DND-41 (cell line): ENCODE measurements around the gene SAMD11.

Experiments used
- ATAC-seq: fragments of 200-7000 bp; cut with Tn5 transposase; 3 replicates; pipeline ENCODE4 v1.9.1; 2021; ENCODE audit warnings: low read depth; ENCODE audit not compliant: insufficient read depth
- DNase-seq: peaks from one replicate; pipeline ENCODE4 v3.0.0-alpha.2; 2020
- H2AFZ ChIP-seq: 2 replicates; pipeline ENCODE4 v1.6.0; 2012; ENCODE audit warnings: low read depth, low read length
- H3K27ac ChIP-seq: 2 replicates; pipeline ENCODE4 v1.5.1; 2012; ENCODE audit warnings: low read length, inconsistent platforms
- H3K27me3 ChIP-seq: fragments of 200-600 bp; sonication (generic); 2 replicates; pipeline ENCODE4 v1.6.0; 2012; ENCODE audit warnings: low read length, mild to moderate bottlenecking, inconsistent platforms; ENCODE audit not compliant: insufficient read depth, poor library complexity
- H3K36me3 ChIP-seq: 2 replicates; pipeline ENCODE4 v1.5.1; 2012; ENCODE audit warnings: low read length, inconsistent platforms; ENCODE audit not compliant: insufficient read depth
- H3K4me1 ChIP-seq: 2 replicates; pipeline ENCODE4 v1.5.1; 2012; ENCODE audit warnings: mild to moderate bottlenecking, low read length; ENCODE audit not compliant: insufficient read depth
- H3K4me2 ChIP-seq: 2 replicates; pipeline ENCODE4 v1.6.0; 2012; ENCODE audit warnings: mild to moderate bottlenecking, moderate library complexity, low read length, inconsistent platforms; ENCODE audit not compliant: insufficient read depth
- H3K4me3 ChIP-seq, 2 experiments: fragments of 200-600 bp in 1 of 2; shearing (Covaris generic) in 1 of 2; 2 replicates each; pipeline ENCODE4 v1.5.1; 2012 to 2016; ENCODE audit warnings: inconsistent platforms in 2 of 2, low read length in 2 of 2, mild to moderate bottlenecking in 2 of 2, low read depth in 1 of 2, moderate library complexity in 1 of 2
- H3K79me2 ChIP-seq: 2 replicates; pipeline ENCODE4 v1.6.0; 2012; ENCODE audit warnings: low read length, inconsistent platforms; ENCODE audit not compliant: insufficient read depth
- H3K9ac ChIP-seq: 2 replicates; pipeline ENCODE4 v1.6.0; 2012; ENCODE audit warnings: low read depth, mild to moderate bottlenecking, inconsistent platforms, low read length, moderate library complexity
- H3K9me3 ChIP-seq: 2 replicates; pipeline ENCODE4 v1.5.1; 2012; ENCODE audit warnings: low read length, moderate library complexity, mild to moderate bottlenecking, inconsistent platforms; ENCODE audit not compliant: insufficient read depth, severe bottlenecking
- H4K20me1 ChIP-seq: 2 replicates; pipeline ENCODE4 v1.6.0; 2012; ENCODE audit warnings: low read length; ENCODE audit not compliant: insufficient read depth
- EZH2 ChIP-seq: IDR thresholded peaks from 3 replicates; pipeline ENCODE4 v1.6.1; 2012; ENCODE audit warnings: borderline replicate concordance, low read depth, mild to moderate bottlenecking, moderate library complexity, low read length, inconsistent platforms; ENCODE audit not compliant: severe bottlenecking
- TF ChIP-seq, protein P1 (sequence below): IDR thresholded peaks from 2 replicates; pipeline ENCODE4 v1.5.1; 2012; ENCODE audit warnings: borderline replicate concordance, low read length, moderate library complexity, mild to moderate bottlenecking; ENCODE audit not compliant: poor library complexity, severe bottlenecking; ENCODE audit errors: extremely low read depth

SAMD11 gene

GRCh38 chr1:921011-921837, 2.5 kb upstream of the SAMD11 start:
- H3K9me3 ChIP-seq = no peaks in the 10 kb centered on the region
- peaks cover 35% of the 10 kb centered on the region for H3K4me1 ChIP-seq
- peaks cover 74% of the 10 kb centered on the region for H4K20me1 ChIP-seq
- TF ChIP-seq EZH2 = peak; percentile 34
- TF ChIP-seq, protein P1, sequence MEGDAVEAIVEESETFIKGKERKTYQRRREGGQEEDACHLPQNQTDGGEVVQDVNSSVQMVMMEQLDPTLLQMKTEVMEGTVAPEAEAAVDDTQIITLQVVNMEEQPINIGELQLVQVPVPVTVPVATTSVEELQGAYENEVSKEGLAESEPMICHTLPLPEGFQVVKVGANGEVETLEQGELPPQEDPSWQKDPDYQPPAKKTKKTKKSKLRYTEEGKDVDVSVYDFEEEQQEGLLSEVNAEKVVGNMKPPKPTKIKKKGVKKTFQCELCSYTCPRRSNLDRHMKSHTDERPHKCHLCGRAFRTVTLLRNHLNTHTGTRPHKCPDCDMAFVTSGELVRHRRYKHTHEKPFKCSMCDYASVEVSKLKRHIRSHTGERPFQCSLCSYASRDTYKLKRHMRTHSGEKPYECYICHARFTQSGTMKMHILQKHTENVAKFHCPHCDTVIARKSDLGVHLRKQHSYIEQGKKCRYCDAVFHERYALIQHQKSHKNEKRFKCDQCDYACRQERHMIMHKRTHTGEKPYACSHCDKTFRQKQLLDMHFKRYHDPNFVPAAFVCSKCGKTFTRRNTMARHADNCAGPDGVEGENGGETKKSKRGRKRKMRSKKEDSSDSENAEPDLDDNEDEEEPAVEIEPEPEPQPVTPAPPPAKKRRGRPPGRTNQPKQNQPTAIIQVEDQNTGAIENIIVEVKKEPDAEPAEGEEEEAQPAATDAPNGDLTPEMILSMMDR = peak; percentile 47
- DNase-seq (peak; percentile 69), ATAC-seq (peak; percentile 78)
- 0 out of 4 replicates have a peak overlapping the region, but pooled peaks of 1 of the 2 experiments have one; percentile 28 for H3K4me3 ChIP-seq
- H3K36me3 ChIP-seq = no peaks in the 10 kb centered on the region
- peak overlapping the region; percentile 47 for H3K4me2 ChIP-seq
- H2AFZ ChIP-seq = no peak overlapping the region
- H3K27me3 ChIP-seq = peaks cover 73% of the 10 kb centered on the region
- H3K27ac ChIP-seq = no peak overlapping the region
- no peaks in the 10 kb centered on the region for H3K79me2 ChIP-seq
- H3K9ac ChIP-seq = no peak overlapping the region

DNA sequence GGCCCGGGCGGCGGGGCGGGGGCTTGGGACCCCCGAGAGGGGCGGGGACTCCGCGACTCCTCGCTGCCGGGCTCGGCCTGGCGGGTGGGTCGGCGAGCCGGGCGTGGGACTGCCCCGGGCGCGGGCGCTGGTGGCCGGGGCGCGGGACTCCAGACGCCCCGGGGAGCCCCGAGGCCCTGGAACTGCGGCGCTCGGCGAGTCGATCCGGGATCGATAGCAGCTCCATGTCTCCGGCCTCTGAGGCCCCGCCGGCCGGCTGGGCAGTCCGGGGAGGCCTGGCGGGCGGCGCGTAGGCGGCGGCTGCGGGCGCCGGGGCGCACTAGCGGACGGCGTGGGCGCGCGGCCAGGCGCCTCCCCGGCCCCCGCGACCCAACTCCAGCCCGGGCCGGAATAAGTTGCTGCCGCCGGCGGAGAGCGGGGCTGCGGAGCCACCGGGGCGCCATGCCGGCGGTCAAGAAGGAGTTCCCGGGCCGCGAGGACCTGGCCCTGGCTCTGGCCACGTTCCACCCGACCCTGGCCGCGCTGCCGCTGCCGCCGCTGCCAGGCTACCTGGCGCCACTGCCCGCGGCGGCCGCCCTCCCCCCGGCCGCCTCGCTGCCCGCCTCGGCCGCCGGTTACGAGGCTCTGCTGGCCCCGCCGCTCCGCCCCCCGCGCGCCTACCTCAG, 400 bp downstream of the SAMD11 start:
- DNase-seq (no peak), ATAC-seq (no peak)
- no peak overlapping the region for H2AFZ ChIP-seq
- TF ChIP-seq EZH2 = no peak
- TF ChIP-seq, protein P1 = no peak
- H3K27ac ChIP-seq = no peak overlapping the region
- no peak overlapping the region; the same call in 1 of the 2 replicates for H3K9ac ChIP-seq
- no peaks in the 10 kb centered on the region for H3K36me3 ChIP-seq
- H3K27me3 ChIP-seq = peaks cover 79% of the 10 kb centered on the region
- peak overlapping the region; percentile 59 for H3K4me2 ChIP-seq
- H4K20me1 ChIP-seq = peaks cover 86% of the 10 kb centered on the region
- no peaks in the 10 kb centered on the region for H3K79me2 ChIP-seq
- no peaks in the 10 kb centered on the region for H3K9me3 ChIP-seq
- peaks cover 35% of the 10 kb centered on the region for H3K4me1 ChIP-seq
- peak overlapping the region in 1 of 2 experiments; percentile 40; a peak in 2 of 4 replicates for H3K4me3 ChIP-seq

- Histone ChIP-seq H3K4me2 (peak overlapping the region; percentile 59; the same call in 1 of the 2 replicates), H4K20me1 (peaks cover 80% of the 10 kb centered on the region), H3K79me2 (no peaks in the 10 kb centered on the region), H3K4me1 (peaks cover 35% of the 10 kb centered on the region), H2AFZ (no peak overlapping the region), H3K4me3 (no peak overlapping the region; a peak in 1 of 4 replicates), H3K27me3 (peaks cover 78% of the 10 kb centered on the region), H3K9ac (no peak overlapping the region), H3K36me3 (no peaks in the 10 kb centered on the region), H3K9me3 (no peaks in the 10 kb centered on the region), H3K27ac (no peak overlapping the region)
- ATAC-seq (no peak), DNase-seq (no peak)
- TF ChIP-seq EZH2 = peak; percentile 99
- TF ChIP-seq, protein P1 = no peak
These were observed 1.2 kb downstream of the SAMD11 start for GRCh38 chr1:924656-925560.
